HCT116 (cell line): ENCODE data around the gene FAM24A. TPM values are rescaled to one million over a fixed set of nuclear protein-coding genes. Genes with fewer than 3 reads are reported as not detected.
"Not testable (repeated sequence)": the region's sequence is repeated elsewhere in the genome, so short reads cannot be mapped to it uniquely, and the experiment has no call there.

ENCODE experiments used
- ATAC-seq: fragments of 200-7000 bp; cut with Tn5 transposase; 2 replicates; pipeline ENCODE4 v1.9.1; 2020; ENCODE audit warnings: mild to moderate bottlenecking, moderate library complexity
- BruUV-seq: library from RNA; stranded (reverse); fragments of 400-500 nt; replicated peaks from 2 replicates; lab custom pipeline; 2021; lab: Mats Ljungman, UMichigan
- CTCF ChIA-PET: fragments of 300-600 bp; sonication (Branson Sonifier 250); formaldehyde crosslinking; loops from one replicate; lab custom pipeline; 2021; ENCODE audit warnings: antibody characterized with exemption; lab: Charles Lee
- POLR2A ChIA-PET: fragments of 300-600, 350-600 bp; sonication (Branson Sonifier 250); formaldehyde crosslinking; loops from one replicate; lab custom pipeline; 2021; ENCODE audit warnings: antibody characterized with exemption; lab: Charles Lee
- RAD21 ChIA-PET, 2 experiments: fragments of 300-600 bp; sonication (Branson Sonifier 250); formaldehyde crosslinking; loops; one replicate each; lab custom pipeline; 2023; ENCODE audit warnings: low total read pairs in 2 of 2; ENCODE audit not compliant: uncharacterized antibody in 2 of 2, unreplicated experiment in 2 of 2, low non-redundant PET in 1 of 2; lab: Charles Lee
- DNase-seq: peaks from one replicate; pipeline ENCODE4 v3.0.0-alpha.2; 2010; ENCODE audit warnings: low read depth, low spot score
- H2AFZ ChIP-seq: fragments of 200-600 bp; shearing (Covaris generic), sonication (generic); 2 replicates; pipeline ENCODE4 v1.6.1; 2017; ENCODE audit warnings: low read depth, mixed run types, mixed read lengths, antibody characterized with exemption, low read length; ENCODE audit not compliant: poor library complexity, severe bottlenecking
- H3K27ac ChIP-seq: 2 replicates; pipeline ENCODE4 v1.5.1; 2012; ENCODE audit warnings: low read depth, low read length
- H3K27me3 ChIP-seq: fragments of 200-600 bp; sonication (generic); 2 replicates; pipeline ENCODE4 v1.6.1; 2016; ENCODE audit warnings: mixed run types, low read length, mixed read lengths; ENCODE audit not compliant: insufficient read depth
- H3K36me3 ChIP-seq, 2 experiments: fragments of 200-500 bp in 1 of 2; fragments of 200-600 bp in 1 of 2; sonication (Bioruptor generic) in 1 of 2; sonication (generic) in 1 of 2; 2 replicates each; pipeline versions ENCODE4 v1.5.1 to v1.6.1; 2014 to 2016; ENCODE audit warnings: low read length in 2 of 2, inconsistent platforms in 1 of 2, mixed read lengths in 1 of 2, mixed run types in 1 of 2; ENCODE audit not compliant: insufficient read depth in 2 of 2, control insufficient read depth in 1 of 2
- H3K4me1 ChIP-seq, 2 experiments: fragments of 200-600 bp in 1 of 2; sonication (generic) in 1 of 2; 2 replicates each; pipeline versions ENCODE4 v1.5.1 to v1.6.1; 2012 to 2017; ENCODE audit warnings: low read length in 2 of 2, inconsistent platforms in 1 of 2, mild to moderate bottlenecking in 1 of 2, mixed read lengths in 1 of 2, mixed run types in 1 of 2, moderate library complexity in 1 of 2; ENCODE audit not compliant: insufficient read depth in 2 of 2, control insufficient read depth in 1 of 2
- H3K4me2 ChIP-seq: fragments of 200-600 bp; sonication (generic); 2 replicates; pipeline ENCODE4 v1.6.1; 2017; ENCODE audit warnings: mixed run types, low read length, mixed read lengths
- H3K4me3 ChIP-seq, 2 experiments: fragments of 200-600 bp in 1 of 2; sonication (generic) in 1 of 2; replicated peaks in 1 of 2; 2 replicates each; pipeline ENCODE4 v1.5.1; 2011 to 2016; ENCODE audit warnings: low read length in 2 of 2, control low read depth in 1 of 2, low read depth in 1 of 2, mild to moderate bottlenecking in 1 of 2, mixed read lengths in 1 of 2, mixed run types in 1 of 2
- H3K79me2 ChIP-seq: fragments of 200-600 bp; sonication (generic); 2 replicates; pipeline ENCODE4 v1.6.1; 2017; ENCODE audit warnings: mild to moderate bottlenecking, mixed run types, low read length, moderate library complexity, mixed read lengths; ENCODE audit not compliant: insufficient read depth
- H3K9ac ChIP-seq: fragments of 200-600 bp; sonication (generic); 2 replicates; pipeline ENCODE4 v1.6.1; 2016; ENCODE audit warnings: low read length, mixed read lengths
- H3K9me2 ChIP-seq: fragments of 200-600 bp; sonication (generic), shearing (Covaris generic); 2 replicates; pipeline ENCODE4 v1.6.1; 2017; ENCODE audit warnings: mixed run types, mild to moderate bottlenecking, moderate library complexity; ENCODE audit not compliant: insufficient read depth
- H3K9me3 ChIP-seq, 2 experiments: fragments of 200-500 bp in 1 of 2; fragments of 200-600 bp in 1 of 2; sonication (Bioruptor generic) in 1 of 2; sonication (generic) in 1 of 2; 2 replicates each; pipeline ENCODE4 v1.6.1; 2014 to 2017; ENCODE audit warnings: low read length in 2 of 2, mixed read lengths in 2 of 2, inconsistent platforms in 1 of 2, low read depth in 1 of 2, mild to moderate bottlenecking in 1 of 2, mixed run types in 1 of 2, moderate library complexity in 1 of 2; ENCODE audit not compliant: control insufficient read depth in 1 of 2, insufficient read depth in 1 of 2
- H4K20me1 ChIP-seq: fragments of 200-600 bp; sonication (generic), shearing (Covaris generic); 2 replicates; pipeline ENCODE4 v1.6.1; 2017; ENCODE audit warnings: mixed run types, mild to moderate bottlenecking, moderate library complexity; ENCODE audit not compliant: insufficient read depth
- JUND ChIP-seq: IDR thresholded peaks from 2 replicates; pipeline ENCODE4 v1.6.1; 2012
- MAX ChIP-seq: IDR thresholded peaks from 2 replicates; pipeline ENCODE4 v1.6.1; 2012
- SRF ChIP-seq: IDR thresholded peaks from 2 replicates; pipeline ENCODE4 v1.6.1; 2012; ENCODE audit warnings: low read depth
- intact Hi-C: fragments of 100-400 bp; cut with micrococcal nuclease; formaldehyde crosslinking; loops from 2 replicates; pipeline ENCODE4 v1.10.0; 2022
- total RNA-seq: library from RNA; stranded (reverse); gene quantifications from one replicate; pipeline ENCODE4 v1.2.1, GENCODE V29; 2021; ENCODE audit not compliant: unreplicated experiment
- TF ChIP-seq, protein P1 (sequence below): IDR thresholded peaks from 2 replicates; pipeline ENCODE4 v1.6.1; 2011; ENCODE audit warnings: mild to moderate bottlenecking, low read length, moderate library complexity; ENCODE audit not compliant: insufficient replicate concordance; ENCODE audit errors: extremely low read depth

Gene FAM24A
- total RNA-seq, 1 experiment from 2014 or later: not detected

DNA sequence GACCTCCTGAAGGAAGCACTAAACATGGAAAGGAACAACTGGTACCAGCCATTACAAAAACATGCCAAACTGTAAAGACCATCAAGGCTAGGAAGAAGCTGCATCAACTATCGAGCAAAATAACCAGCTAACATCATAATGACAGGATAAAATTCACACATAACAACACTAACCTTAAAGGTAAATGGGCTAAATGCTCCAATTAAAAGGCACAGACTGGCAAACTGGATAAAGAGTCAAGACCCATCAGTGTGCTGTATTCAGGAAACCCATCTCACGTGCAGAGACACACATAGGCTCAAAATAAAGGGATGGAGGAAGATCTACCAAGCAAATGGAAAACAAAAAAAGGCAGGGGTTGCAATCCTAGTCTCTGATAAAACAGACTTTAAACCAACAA, 41.6 kb upstream of the FAM24A start:
- H3K27me3 ChIP-seq, intact Hi-C loops, RAD21 ChIA-PET, DNase-seq, H3K27ac ChIP-seq, H4K20me1 ChIP-seq, H3K9me3 ChIP-seq, H3K4me2 ChIP-seq, H3K36me3 ChIP-seq, BruUV-seq, H3K4me1 ChIP-seq, H3K9me2 ChIP-seq, H2AFZ ChIP-seq, H3K4me3 ChIP-seq, ATAC-seq, POLR2A ChIA-PET, H3K9ac ChIP-seq, CTCF ChIA-PET: not testable (repeated sequence)
- H3K79me2 ChIP-seq: peaks cover 44% of the 10 kb centered on the region

DNA sequence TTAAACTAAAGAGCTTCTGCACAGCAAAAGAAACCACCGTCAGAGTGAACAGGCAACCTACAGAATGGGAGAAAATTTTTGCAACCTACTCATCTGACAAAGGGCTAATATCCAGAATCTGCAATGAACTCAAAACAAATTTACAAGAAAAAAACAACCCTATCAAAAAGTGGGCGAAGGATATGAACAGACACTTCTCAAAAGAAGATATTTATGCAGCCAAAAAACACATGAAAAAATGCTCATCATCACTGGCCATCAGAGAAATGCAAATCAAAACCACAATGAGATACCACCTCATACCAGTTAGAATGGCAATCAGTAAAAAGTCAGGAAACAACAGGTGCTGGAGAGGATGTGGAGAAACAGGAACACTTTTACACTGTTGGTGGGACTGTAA, 38.5 kb upstream of the FAM24A start:
- H4K20me1 ChIP-seq, H3K4me3 ChIP-seq, H3K4me2 ChIP-seq, ATAC-seq, POLR2A ChIA-PET, H3K36me3 ChIP-seq, RAD21 ChIA-PET, BruUV-seq, H3K27ac ChIP-seq, intact Hi-C loops, H2AFZ ChIP-seq, CTCF ChIA-PET, H3K9me3 ChIP-seq, H3K4me1 ChIP-seq, H3K9ac ChIP-seq, H3K9me2 ChIP-seq, DNase-seq: not testable (repeated sequence)
- peaks cover 14% of the 10 kb centered on the region; the same call in 1 of the 2 replicates for H3K27me3 ChIP-seq
- H3K79me2 ChIP-seq: peaks cover 45% of the 10 kb centered on the region

- Histone ChIP-seq H4K20me1 (no peaks in the 10 kb centered on the region), H3K79me2 (peaks cover 65% of the 10 kb centered on the region), H3K9ac (no peak overlapping the region), H3K9me2 (no peaks in the 10 kb centered on the region), H3K4me2 (no peak overlapping the region), H3K4me1 (peaks cover 0 to 6% of the 10 kb centered on the region in 2 experiments; a peak in 1 of 4 replicates), H3K36me3 (no peaks in the 10 kb centered on the region), H3K27me3 (peaks cover 14% of the 10 kb centered on the region; the same call in 1 of the 2 replicates), H2AFZ (no peak overlapping the region), H3K27ac (no peak overlapping the region), H3K9me3 (no peaks in the 10 kb centered on the region), H3K4me3 (no peak overlapping the region)
- BruUV-seq: no TSS peak
- no peak for DNase-seq
- no peak for ATAC-seq
- ChIA-PET POLR2A (no interaction called here), RAD21 (no interaction called here), CTCF (no interaction called here)
- TF ChIP-seq, protein P1, sequence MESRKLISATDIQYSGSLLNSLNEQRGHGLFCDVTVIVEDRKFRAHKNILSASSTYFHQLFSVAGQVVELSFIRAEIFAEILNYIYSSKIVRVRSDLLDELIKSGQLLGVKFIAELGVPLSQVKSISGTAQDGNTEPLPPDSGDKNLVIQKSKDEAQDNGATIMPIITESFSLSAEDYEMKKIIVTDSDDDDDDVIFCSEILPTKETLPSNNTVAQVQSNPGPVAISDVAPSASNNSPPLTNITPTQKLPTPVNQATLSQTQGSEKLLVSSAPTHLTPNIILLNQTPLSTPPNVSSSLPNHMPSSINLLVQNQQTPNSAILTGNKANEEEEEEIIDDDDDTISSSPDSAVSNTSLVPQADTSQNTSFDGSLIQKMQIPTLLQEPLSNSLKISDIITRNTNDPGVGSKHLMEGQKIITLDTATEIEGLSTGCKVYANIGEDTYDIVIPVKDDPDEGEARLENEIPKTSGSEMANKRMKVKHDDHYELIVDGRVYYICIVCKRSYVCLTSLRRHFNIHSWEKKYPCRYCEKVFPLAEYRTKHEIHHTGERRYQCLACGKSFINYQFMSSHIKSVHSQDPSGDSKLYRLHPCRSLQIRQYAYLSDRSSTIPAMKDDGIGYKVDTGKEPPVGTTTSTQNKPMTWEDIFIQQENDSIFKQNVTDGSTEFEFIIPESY: no peak
- TF ChIP-seq JUND (no peak), MAX (no peak), SRF (no peak)
- intact Hi-C loops: no loop called here
Measured at GRCh38 chr10:122875843-122876466, 34.5 kb upstream of the FAM24A start.
